Sigmoid colon (tissue), 7 donors: ENCODE measurements around the gene TCIRG1. TPM values are rescaled to one million over a fixed set of nuclear protein-coding genes. Genes with fewer than 3 reads are reported as not detected.

Source experiments
- DNase-seq: peaks from one replicate; pipeline ENCODE4 v3.0.0-alpha.2; 2019
- H3K27ac ChIP-seq, 4 donors: fragments of 200-600 bp; sonication (generic); one replicate each; pipeline ENCODE4 v1.5.1; 2016 to 2019; ENCODE audit warnings: mild to moderate bottlenecking in 1 of 4
- H3K27me3 ChIP-seq, 3 donors: fragments of 200-600 bp; sonication (generic); one replicate each; pipeline ENCODE4 v1.5.1; 2019; ENCODE audit warnings: mild to moderate bottlenecking in 1 of 3
- H3K36me3 ChIP-seq, 4 donors: fragments of 200-600 bp; sonication (generic); one replicate each; pipeline ENCODE4 v1.5.1; 2016 to 2019
- H3K4me1 ChIP-seq, 4 donors: fragments of 200-600 bp; sonication (generic); one replicate each; pipeline ENCODE4 v1.5.1; 2017 to 2019
- H3K4me3 ChIP-seq, 4 donors: fragments of 200-600 bp; sonication (generic); one replicate each; pipeline ENCODE4 v1.5.1; 2017 to 2019; ENCODE audit warnings: mild to moderate bottlenecking in 2 of 4, moderate library complexity in 1 of 4
- H3K9me3 ChIP-seq, 4 donors: fragments of 200-600 bp in 3 of 4; sonication (generic) in 3 of 4; one replicate each; pipeline versions ENCODE4 v1.5.1 to v1.6.1; 2013 to 2019
- EP300 ChIP-seq, 4 donors: sonication (generic); formaldehyde crosslinking; IDR thresholded peaks; one replicate each; pipeline ENCODE4 v1.6.1; 2017; ENCODE audit warnings: antibody characterized with exemption in 4 of 4
- POLR2A ChIP-seq, 2 donors: fragments of 450-650 bp; IDR thresholded peaks; one replicate each; pipeline ENCODE4 v1.6.1; 2016; ENCODE audit warnings: antibody characterized with exemption in 2 of 2, mild to moderate bottlenecking in 2 of 2, moderate library complexity in 2 of 2
- POLR2AphosphoS5 ChIP-seq, 4 donors: sonication (generic); formaldehyde crosslinking; IDR thresholded peaks; one replicate each; pipeline ENCODE4 v1.6.1; 2017; ENCODE audit warnings: antibody characterized with exemption in 4 of 4
- WGBS, 2 donors: extraction: QIAGEN DNeasy Blood & Tissue Kit; methylation state at CpG; one replicate each; pipeline ENCODE4 v1.1.7; 2013; 5-methylcytosine and 5-hydroxymethylcytosine counted together
- intact Hi-C: fragments of 100-400 bp; cut with DNase I; formaldehyde crosslinking; loops from one replicate; pipeline ENCODE4 v1.15.1; 2023
- polyA plus RNA-seq, 3 donors: library from polyadenylated mRNA; stranded (reverse); fragments of 200-250 nt; gene quantifications; one replicate each; pipeline ENCODE4 v1.2.3, GENCODE V29; 2013
- total RNA-seq, 4 donors: library from RNA; depleted of rRNA; stranded (reverse); fragments of >200 nt; gene quantifications; one replicate each; pipeline ENCODE4 v1.1.0, GENCODE V29; 2016
- TF ChIP-seq, protein P1 (sequence below), 4 experiments: fragments of 450-650 bp in 3 of 4; fragments of 200-600 bp in 1 of 4; IDR thresholded peaks; one replicate each; pipeline ENCODE4 v1.5.1; 2016 to 2019; ENCODE audit warnings: antibody characterized with exemption in 4 of 4, mild to moderate bottlenecking in 3 of 4, moderate library complexity in 2 of 4
- donor health status: healthy with polysubstance abuse.
- donor health status: Bipolar disorder and iron deficiency.
- donor health status: healthy.

Gene TCIRG1
- total and polyA plus RNA-seq, 7 donors = 15.0 to 276 (median 73.9) TPM

- 21 to 57% methylated on average over 11 of the region's 11 CpGs for WGBS, 2 donors
- Histone ChIP-seq H3K36me3 (peaks cover 0 to 16% (median 4%) of the 10 kb centered on the region in 4 donors), H3K4me1 (peaks cover 0 to 8% (median 0%) of the 10 kb centered on the region in 4 donors), H3K4me3 (no peak overlapping the region), H3K9me3 (peaks cover 0 to 4% (median 0%) of the 10 kb centered on the region in 4 donors), H3K27ac (no peak overlapping the region), H3K27me3 (no peaks in the 10 kb centered on the region)
- intact Hi-C loops = no loop called here
- TF ChIP-seq EP300 (IDR thresholded peaks at IDR 0.05) (no peak), POLR2A (IDR thresholded peaks at IDR 0.05) (no peak), POLR2AphosphoS5 (IDR thresholded peaks at IDR 0.05) (no peak)
- TF ChIP-seq, protein P1, sequence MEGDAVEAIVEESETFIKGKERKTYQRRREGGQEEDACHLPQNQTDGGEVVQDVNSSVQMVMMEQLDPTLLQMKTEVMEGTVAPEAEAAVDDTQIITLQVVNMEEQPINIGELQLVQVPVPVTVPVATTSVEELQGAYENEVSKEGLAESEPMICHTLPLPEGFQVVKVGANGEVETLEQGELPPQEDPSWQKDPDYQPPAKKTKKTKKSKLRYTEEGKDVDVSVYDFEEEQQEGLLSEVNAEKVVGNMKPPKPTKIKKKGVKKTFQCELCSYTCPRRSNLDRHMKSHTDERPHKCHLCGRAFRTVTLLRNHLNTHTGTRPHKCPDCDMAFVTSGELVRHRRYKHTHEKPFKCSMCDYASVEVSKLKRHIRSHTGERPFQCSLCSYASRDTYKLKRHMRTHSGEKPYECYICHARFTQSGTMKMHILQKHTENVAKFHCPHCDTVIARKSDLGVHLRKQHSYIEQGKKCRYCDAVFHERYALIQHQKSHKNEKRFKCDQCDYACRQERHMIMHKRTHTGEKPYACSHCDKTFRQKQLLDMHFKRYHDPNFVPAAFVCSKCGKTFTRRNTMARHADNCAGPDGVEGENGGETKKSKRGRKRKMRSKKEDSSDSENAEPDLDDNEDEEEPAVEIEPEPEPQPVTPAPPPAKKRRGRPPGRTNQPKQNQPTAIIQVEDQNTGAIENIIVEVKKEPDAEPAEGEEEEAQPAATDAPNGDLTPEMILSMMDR (IDR thresholded peaks at IDR 0.05) = no peak
- no peak for DNase-seq
These were observed 18.2 kb upstream of the TCIRG1 start for GRCh38 chr11:68020575-68020974.

DNA sequence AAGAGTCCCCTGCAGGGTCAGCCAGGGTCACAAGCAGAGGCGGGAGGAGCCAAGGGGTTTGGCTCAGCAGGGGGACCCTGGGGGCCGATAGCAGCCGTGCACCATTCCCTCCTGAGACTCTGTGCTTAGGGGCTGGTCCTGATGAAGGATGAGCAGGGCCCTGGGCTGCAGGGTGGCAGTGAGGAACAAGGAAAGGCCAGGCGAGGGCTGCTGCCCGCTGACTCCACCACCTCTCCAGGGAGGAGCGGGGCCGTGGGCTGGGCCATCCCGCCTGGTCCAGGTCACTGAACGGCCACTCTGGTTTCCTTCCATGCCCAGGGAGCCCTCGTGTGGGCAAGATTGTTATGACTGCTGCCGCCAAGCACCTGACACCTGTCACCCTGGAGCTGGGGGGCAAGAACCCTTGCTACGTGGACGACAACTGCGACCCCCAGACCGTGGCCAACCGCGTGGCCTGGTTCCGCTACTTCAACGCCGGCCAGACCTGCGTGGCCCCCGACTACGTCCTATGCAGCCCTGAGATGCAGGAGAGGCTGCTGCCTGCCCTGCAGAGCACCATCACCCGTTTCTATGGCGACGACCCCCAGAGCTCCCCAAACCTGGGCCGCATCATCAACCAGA is 17.5 kb upstream of the TCIRG1 start:
- WGBS, 2 donors = 50 to 76% methylated on average over 27 of the region's 27 CpGs
- H3K4me1 ChIP-seq = peaks cover 0 to 8% (median 0%) of the 10 kb centered on the region in 4 donors
- peaks cover 0 to 4% (median 0%) of the 10 kb centered on the region in 4 donors for H3K9me3 ChIP-seq
- intact Hi-C loops = no loop called here
- H3K4me3 ChIP-seq = no peak overlapping the region
- TF ChIP-seq POLR2A (IDR thresholded peaks at IDR 0.05) (no peak), POLR2AphosphoS5 (IDR thresholded peaks at IDR 0.05) (no peak), EP300 (IDR thresholded peaks at IDR 0.05) (no peak)
- TF ChIP-seq, protein P1 (IDR thresholded peaks at IDR 0.05) = no peak
- DNase-seq = no peak
- H3K27ac ChIP-seq = no peak overlapping the region
- H3K27me3 ChIP-seq = no peaks in the 10 kb centered on the region
- H3K36me3 ChIP-seq = peaks cover 0 to 20% (median 4%) of the 10 kb centered on the region in 4 donors

GRCh38 chr11:68022531-68022930 is 16.3 kb upstream of the TCIRG1 start:
- peaks cover 0 to 20% (median 4%) of the 10 kb centered on the region in 4 donors for H3K36me3 ChIP-seq
- intact Hi-C loops = no loop called here
- H3K27me3 ChIP-seq = no peaks in the 10 kb centered on the region
- no peak overlapping the region for H3K4me3 ChIP-seq
- H3K4me1 ChIP-seq = peaks cover 0 to 2% (median 0%) of the 10 kb centered on the region in 4 donors
- no peak for DNase-seq
- no peak overlapping the region for H3K27ac ChIP-seq
- TF ChIP-seq POLR2A (IDR thresholded peaks at IDR 0.05) = no peak
- no peak for TF ChIP-seq POLR2AphosphoS5 (IDR thresholded peaks at IDR 0.05)
- TF ChIP-seq, protein P1 (IDR thresholded peaks at IDR 0.05) = no peak
- no peak for TF ChIP-seq EP300 (IDR thresholded peaks at IDR 0.05)
- 90 to 93% methylated on average over 13 of the region's 13 CpGs for WGBS, 2 donors
- peaks cover 0 to 4% (median 0%) of the 10 kb centered on the region in 4 donors for H3K9me3 ChIP-seq

DNA sequence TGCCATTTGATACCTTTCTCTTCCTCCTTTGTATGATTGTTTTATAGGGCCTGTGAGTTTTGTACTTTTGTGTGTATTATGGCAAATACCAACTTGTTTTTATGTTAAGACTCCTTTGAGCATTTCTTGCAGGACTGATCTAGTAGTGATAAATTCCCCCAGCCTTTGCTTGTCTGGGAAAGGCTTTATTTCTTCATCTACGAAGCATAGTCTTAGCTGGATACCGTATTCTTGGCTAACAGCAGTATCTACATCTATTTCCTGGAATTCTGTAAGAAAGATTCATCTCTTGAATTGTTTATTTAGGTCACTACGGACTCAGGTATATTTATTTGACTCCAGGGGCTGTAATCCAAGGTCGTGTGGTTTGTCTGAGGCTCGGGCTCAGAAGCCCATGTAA is 14.3 kb upstream of the TCIRG1 start:
- Histone ChIP-seq H3K9me3 (peaks cover 0 to 4% (median 0%) of the 10 kb centered on the region in 4 donors), H3K4me1 (peaks cover 0 to 8% (median 3%) of the 10 kb centered on the region in 4 donors), H3K27me3 (no peaks in the 10 kb centered on the region), H3K36me3 (peaks cover 0 to 20% (median 4%) of the 10 kb centered on the region in 4 donors), H3K4me3 (no peak overlapping the region), H3K27ac (no peak overlapping the region)
- DNase-seq = no peak
- WGBS, 2 donors = 91% methylated on average over 5 of the region's 5 CpGs
- intact Hi-C loops = no loop called here
- TF ChIP-seq POLR2A (IDR thresholded peaks at IDR 0.05) (no peak), POLR2AphosphoS5 (IDR thresholded peaks at IDR 0.05) (no peak), EP300 (IDR thresholded peaks at IDR 0.05) (no peak)
- TF ChIP-seq, protein P1 (IDR thresholded peaks at IDR 0.05) = no peak
